ENCODE data around the gene TMEM19. TPM values are rescaled to one million over a fixed set of nuclear protein-coding genes. Genes with fewer than 3 reads are reported as not detected.
"Not testable (repeated sequence)": the region's sequence is repeated elsewhere in the genome, so short reads cannot be mapped to it uniquely, and the experiment has no call there.

The TMEM19 gene
- polyA plus RNA-seq, 4 donors = 25.0 to 40.5 (median 36.0) TPM

- no peak for DNase-seq (ENCODE audit: low read depth in 4 of 4, low spot score in 3 of 4)
These were observed 21.3 kb upstream of the TMEM19 start for GRCh38 chr12:71664411-71665089.

- DNase-seq (ENCODE audit: low read depth in 4 of 4, low spot score in 3 of 4) = no peak
These were observed 20.8 kb upstream of the TMEM19 start for GRCh38 chr12:71665090-71665463.

GRCh38 chr12:71666259-71666658 is 19.6 kb upstream of the TMEM19 start:
- no peak for DNase-seq (ENCODE audit: low read depth in 4 of 4, low spot score in 3 of 4)

GRCh38 chr12:71671311-71671710 is 14.6 kb upstream of the TMEM19 start:
- no peak for DNase-seq (ENCODE audit: low read depth in 4 of 4, low spot score in 3 of 4)

- no peak for DNase-seq (ENCODE audit: low read depth in 4 of 4, low spot score in 3 of 4)
These were observed 14.1 kb upstream of the TMEM19 start for GRCh38 chr12:71671816-71672215.

- DNase-seq (ENCODE audit: low read depth in 4 of 4, low spot score in 3 of 4) = no peak
These were observed 3.4 kb upstream of the TMEM19 start for GRCh38 chr12:71682466-71682865.

GRCh38 chr12:71683633-71684032 is 2.2 kb upstream of the TMEM19 start:
- DNase-seq (ENCODE audit: low read depth in 4 of 4, low spot score in 3 of 4) = no peak

GRCh38 chr12:71684081-71684480 is 1.8 kb upstream of the TMEM19 start:
- DNase-seq (ENCODE audit: low read depth in 4 of 4, low spot score in 3 of 4) = no peak

- DNase-seq (ENCODE audit: low read depth in 4 of 4, low spot score in 3 of 4) = no peak
These were observed 473 bp upstream of the TMEM19 start for GRCh38 chr12:71685312-71685906.

GRCh38 chr12:71686658-71687025 is 760 bp downstream of the TMEM19 start:
- no peak for DNase-seq (ENCODE audit: low read depth in 4 of 4, low spot score in 3 of 4)

GRCh38 chr12:71687172-71687571 is 1.3 kb downstream of the TMEM19 start:
- not testable (repeated sequence) for DNase-seq (ENCODE audit: low read depth in 4 of 4, low spot score in 3 of 4)

- no peak for DNase-seq (ENCODE audit: low read depth in 4 of 4, low spot score in 3 of 4)
These were observed 3.2 kb downstream of the TMEM19 start for GRCh38 chr12:71688961-71689570.

GRCh38 chr12:71691504-71692129 is 5.7 kb downstream of the TMEM19 start:
- no peak for DNase-seq (ENCODE audit: low read depth in 4 of 4, low spot score in 3 of 4)

GRCh38 chr12:71693126-71693525 is 7.2 kb downstream of the TMEM19 start:
- no peak for DNase-seq (ENCODE audit: low read depth in 4 of 4, low spot score in 3 of 4)

GRCh38 chr12:71693651-71694050 is 7.8 kb downstream of the TMEM19 start:
- DNase-seq (ENCODE audit: low read depth in 4 of 4, low spot score in 3 of 4) = not testable (repeated sequence)

GRCh38 chr12:71694099-71694820 is 8.4 kb downstream of the TMEM19 start:
- DNase-seq (ENCODE audit: low read depth in 4 of 4, low spot score in 3 of 4) = no peak

- DNase-seq (ENCODE audit: low read depth in 4 of 4, low spot score in 3 of 4) = no peak
These were observed 9.9 kb downstream of the TMEM19 start for GRCh38 chr12:71695782-71696181.

GRCh38 chr12:71702181-71702580 is 16.3 kb downstream of the TMEM19 start:
- not testable (repeated sequence) for DNase-seq (ENCODE audit: low read depth in 4 of 4, low spot score in 3 of 4)

- no peak for DNase-seq (ENCODE audit: low read depth in 4 of 4, low spot score in 3 of 4)
These were observed 16.7 kb downstream of the TMEM19 start for GRCh38 chr12:71702590-71702989.

GRCh38 chr12:71703206-71703605 is 17.3 kb downstream of the TMEM19 start:
- DNase-seq (ENCODE audit: low read depth in 4 of 4, low spot score in 3 of 4) = no peak

- no peak for DNase-seq (ENCODE audit: low read depth in 4 of 4, low spot score in 3 of 4)
These were observed 19.0 kb downstream of the TMEM19 start for GRCh38 chr12:71704920-71705319.
